ENCODE results near the gene GNA12. TPM values are rescaled to one million over a fixed set of nuclear protein-coding genes. Genes with fewer than 3 reads are reported as not detected.
A peak's percentile ranks its signal among the peaks of the same experiment; 100 is the strongest.

GNA12 gene
- total RNA-seq, 1 donor from 2014 or later: 34.7 TPM

- Histone ChIP-seq H3K27me3 (peaks cover 36% of the 10 kb centered on the region), H3K27ac (no peak overlapping the region), H2AFZ (replicated peaks) (no peak overlapping the region), H3F3A (ENCODE audit: low read depth) (peaks cover 9% of the 10 kb centered on the region), H4K20me1 (ENCODE audit: low read depth) (peaks cover 8% of the 10 kb centered on the region), H3K4me1 (peaks cover 7% of the 10 kb centered on the region), H3K9ac (no peak overlapping the region), H3K4me2 (no peak overlapping the region), H3K9me3 (ENCODE audit: low read depth) (no peaks in the 10 kb centered on the region), H3K4me3 (no peak overlapping the region), H3K79me2 (ENCODE audit: low read depth) (no peaks in the 10 kb centered on the region), H3K36me3 (no peaks in the 10 kb centered on the region)
- DNase-seq (ENCODE audit: low spot score): no peak
- Mint-ChIP-seq H3K4me1 (peaks cover 15% of the 10 kb centered on the region), H3K27ac (no peak overlapping the region), H3K36me3 (no peaks in the 10 kb centered on the region), H3K27me3 (ENCODE audit: insufficient read depth, low read depth) (peaks cover 33% of the 10 kb centered on the region), H3K9me3 (peaks cover 2% of the 10 kb centered on the region), H3K4me3 (no peak overlapping the region)
- TF ChIP-seq EZH2 (IDR thresholded peaks at IDR 0.05): no peak
These were observed 159.6 kb downstream of the GNA12 start for GRCh38 chr7:2684501-2684900.

- DNase-seq (ENCODE audit: low spot score): no peak
- Histone ChIP-seq H3K4me1 (no peaks in the 10 kb centered on the region), H3K4me3 (no peak overlapping the region), H4K20me1 (ENCODE audit: low read depth) (no peaks in the 10 kb centered on the region), H3K79me2 (ENCODE audit: low read depth) (no peaks in the 10 kb centered on the region), H3K9ac (no peak overlapping the region), H3K27ac (no peak overlapping the region), H3K4me2 (no peak overlapping the region), H3K9me3 (ENCODE audit: low read depth) (no peaks in the 10 kb centered on the region), H3K36me3 (no peaks in the 10 kb centered on the region), H3F3A (ENCODE audit: low read depth) (no peaks in the 10 kb centered on the region), H3K27me3 (peaks cover 13% of the 10 kb centered on the region), H2AFZ (replicated peaks) (no peak overlapping the region)
- TF ChIP-seq CTCF (IDR thresholded peaks at IDR 0.05) (no peak), EZH2phosphoT487 (IDR thresholded peaks at IDR 0.05) (no peak), EZH2 (IDR thresholded peaks at IDR 0.05) (no peak)
- no peak overlapping the region for H3K27ac Mint-ChIP-seq
- no peaks in the 10 kb centered on the region for H3K9me3 Mint-ChIP-seq
- H3K36me3 Mint-ChIP-seq: no peaks in the 10 kb centered on the region
- peaks cover 10% of the 10 kb centered on the region for H3K4me1 Mint-ChIP-seq
- peaks cover 17% of the 10 kb centered on the region for H3K27me3 Mint-ChIP-seq (ENCODE audit: insufficient read depth, low read depth)
- no peak overlapping the region for H3K4me3 Mint-ChIP-seq
These were observed 161.9 kb downstream of the GNA12 start for GRCh38 chr7:2681929-2682799.

- H3K27ac Mint-ChIP-seq: no peak overlapping the region
- Histone ChIP-seq H3K27me3 (peaks cover under 1% of the 10 kb centered on the region), H3F3A (ENCODE audit: low read depth) (no peaks in the 10 kb centered on the region), H3K9me3 (ENCODE audit: low read depth) (no peaks in the 10 kb centered on the region), H3K4me1 (no peaks in the 10 kb centered on the region), H3K9ac (no peak overlapping the region), H3K4me2 (no peak overlapping the region), H3K36me3 (no peaks in the 10 kb centered on the region), H2AFZ (replicated peaks) (no peak overlapping the region), H4K20me1 (ENCODE audit: low read depth) (no peaks in the 10 kb centered on the region), H3K79me2 (ENCODE audit: low read depth) (no peaks in the 10 kb centered on the region), H3K4me3 (no peak overlapping the region), H3K27ac (no peak overlapping the region)
- peak; percentile 85 for DNase-seq (ENCODE audit: low spot score)
- no peak overlapping the region for H3K4me3 Mint-ChIP-seq
- H3K4me1 Mint-ChIP-seq: peaks cover 10% of the 10 kb centered on the region
- peak; percentile 73 for TF ChIP-seq CTCF (IDR thresholded peaks at IDR 0.05)
- TF ChIP-seq EZH2 (IDR thresholded peaks at IDR 0.05): no peak
- no peaks in the 10 kb centered on the region for H3K9me3 Mint-ChIP-seq
- H3K36me3 Mint-ChIP-seq: no peaks in the 10 kb centered on the region
- peaks cover 7% of the 10 kb centered on the region for H3K27me3 Mint-ChIP-seq (ENCODE audit: insufficient read depth, low read depth)
These were observed 163.2 kb downstream of the GNA12 start for GRCh38 chr7:2680792-2681490.

Measured in neural progenitor cell (in vitro differentiated cells).